H1 (cell line): Measurements from ENCODE around the gene IL1RAP. TPM values are rescaled to one million over a fixed set of nuclear protein-coding genes. Genes with fewer than 3 reads are reported as not detected.

ENCODE experiments used
- CTCF ChIA-PET: fragments of 300-600 bp; sonication (Branson Sonifier 250); formaldehyde crosslinking; loops from one replicate; lab custom pipeline; 2021; ENCODE audit not compliant: partially characterized antibody; lab: Charles Lee
- POLR2A ChIA-PET: fragments of 300-600 bp; sonication (Branson Sonifier 250); formaldehyde crosslinking; loops from one replicate; lab custom pipeline; 2021; ENCODE audit warnings: inconsistent platforms; ENCODE audit not compliant: partially characterized antibody; lab: Charles Lee
- DNase-seq, 2 experiments: peaks; one replicate each; pipeline versions ENCODE4 v3.0.0 to v3.0.0-alpha.2; 2010 to 2022; ENCODE audit warnings: low spot score in 2 of 2, low read depth in 1 of 2, mixed read lengths in 1 of 2
- FAIRE-seq: peaks from 2 replicates; lab custom pipeline; 2011; peaks lifted over from hg19 to GRCh38; lab: Jason Lieb, UNC
- H2AFZ ChIP-seq: 2 replicates; pipeline ENCODE4 v1.8.1; 2012; ENCODE audit warnings: low read length, inconsistent platforms
- H2AK5ac ChIP-seq: 2 replicates; pipeline ENCODE4 v1.6.1; 2013; ENCODE audit warnings: low read depth, low read length
- H2BK120ac ChIP-seq: replicated peaks from 2 replicates; pipeline ENCODE3; 2013; ENCODE audit warnings: low read depth, low read length, inconsistent platforms
- H2BK12ac ChIP-seq: 2 replicates; pipeline ENCODE4 v1.6.1; 2013; ENCODE audit warnings: low read depth, low read length
- H2BK15ac ChIP-seq: 2 replicates; pipeline ENCODE4 v1.6.1; 2013; ENCODE audit warnings: low read length
- H2BK20ac ChIP-seq: 2 replicates; pipeline ENCODE4 v1.6.1; 2013; ENCODE audit warnings: low read length
- H2BK5ac ChIP-seq: 2 replicates; pipeline ENCODE4 v1.6.1; 2013; ENCODE audit warnings: low read depth, low read length
- H3K14ac ChIP-seq: 2 replicates; pipeline ENCODE4 v1.6.1; 2013; ENCODE audit warnings: inconsistent platforms; ENCODE audit not compliant: insufficient read length
- H3K18ac ChIP-seq: 2 replicates; pipeline ENCODE4 v1.6.1; 2013; ENCODE audit warnings: low read length; ENCODE audit errors: extremely low read depth
- H3K23ac ChIP-seq: 2 replicates; pipeline ENCODE4 v1.6.1; 2013; ENCODE audit warnings: inconsistent platforms; ENCODE audit not compliant: insufficient read length
- H3K23me2 ChIP-seq: 2 replicates; pipeline ENCODE4 v1.6.1; 2013; ENCODE audit warnings: low read depth, low read length
- H3K27ac ChIP-seq: 2 replicates; pipeline ENCODE4 v1.6.1; 2011; ENCODE audit warnings: low read depth, low read length, inconsistent platforms
- H3K27me3 ChIP-seq, 4 experiments: replicated peaks in 1 of 4; 1 replicate in 1 of 4; 2 replicates in 3 of 4; pipeline versions ENCODE4 v1.6.1 to v1.8.1; 2011 to 2013; ENCODE audit warnings: low read length in 3 of 4, mild to moderate bottlenecking in 3 of 4, inconsistent platforms in 2 of 4, mixed read lengths in 2 of 4, moderate library complexity in 1 of 4; ENCODE audit not compliant: control insufficient read depth in 3 of 4, insufficient read depth in 3 of 4; ENCODE audit errors: extremely low read depth in 1 of 4
- H3K36me3 ChIP-seq, 4 experiments: 2 replicates each; pipeline versions ENCODE4 v1.6.1 to v1.8.1; 2011 to 2013; ENCODE audit warnings: mild to moderate bottlenecking in 4 of 4, low read length in 3 of 4, moderate library complexity in 2 of 4, control low read depth in 1 of 4, inconsistent platforms in 1 of 4; ENCODE audit not compliant: insufficient read depth in 4 of 4, control insufficient read depth in 2 of 4
- H3K4ac ChIP-seq: replicated peaks from 2 replicates; pipeline ENCODE3; 2013; ENCODE audit warnings: low read length, low read depth, mixed read lengths, inconsistent platforms; ENCODE audit not compliant: insufficient read length
- H3K4me1 ChIP-seq, 4 experiments: replicated peaks in 1 of 4; 1 replicate in 1 of 4; 2 replicates in 3 of 4; pipeline versions ENCODE4 v1.6.1 to v1.8.1; 2011 to 2013; ENCODE audit warnings: low read length in 3 of 4, inconsistent platforms in 2 of 4, mixed read lengths in 1 of 4; ENCODE audit not compliant: insufficient read depth in 4 of 4, control insufficient read depth in 3 of 4
- H3K4me2 ChIP-seq, 2 experiments: 2 replicates each; pipeline versions ENCODE4 v1.6.1 to v1.8.1; 2011 to 2013; ENCODE audit warnings: low read depth in 2 of 2, low read length in 2 of 2, control low read depth in 1 of 2, inconsistent platforms in 1 of 2, mild to moderate bottlenecking in 1 of 2; ENCODE audit not compliant: insufficient read depth in 1 of 2
- H3K4me3 ChIP-seq, 4 experiments: fragments of 200-600, 300-600 bp in 1 of 4; sonication (generic), shearing (Covaris generic), sonication (Bioruptor Twin) in 1 of 4; 2 replicates each; pipeline versions ENCODE4 v1.5.1 to v1.8.1; 2011 to 2016; ENCODE audit warnings: low read length in 4 of 4, low read depth in 3 of 4, control low read depth in 2 of 4, inconsistent platforms in 2 of 4, mild to moderate bottlenecking in 2 of 4, mixed read lengths in 1 of 4, moderate library complexity in 1 of 4; ENCODE audit not compliant: insufficient read depth in 2 of 4; ENCODE audit errors: extremely low read depth in 1 of 4
- H3K56ac ChIP-seq: replicated peaks from 2 replicates; pipeline ENCODE3; 2013; ENCODE audit warnings: low read depth, mild to moderate bottlenecking, mixed read lengths, low read length, inconsistent platforms; ENCODE audit not compliant: insufficient read length
- H3K79me1 ChIP-seq: 2 replicates; pipeline ENCODE4 v1.6.1; 2013; ENCODE audit warnings: low read depth, low read length, control low read depth
- H3K79me2 ChIP-seq, 2 experiments: 2 replicates each; pipeline versions ENCODE4 v1.6.1 to v1.8.1; 2012 to 2013; ENCODE audit warnings: low read length in 2 of 2, mild to moderate bottlenecking in 2 of 2, inconsistent platforms in 1 of 2; ENCODE audit not compliant: insufficient read depth in 2 of 2, control insufficient read depth in 1 of 2
- H3K9ac ChIP-seq, 4 experiments: replicated peaks in 1 of 4; 1 replicate in 1 of 4; 2 replicates in 3 of 4; pipeline versions ENCODE4 v1.6.1 to v1.8.1; 2011 to 2013; ENCODE audit warnings: low read depth in 3 of 4, low read length in 3 of 4, control low read depth in 2 of 4, mild to moderate bottlenecking in 2 of 4, moderate library complexity in 2 of 4, inconsistent platforms in 1 of 4; ENCODE audit errors: extremely low read depth in 1 of 4
- H3K9me3 ChIP-seq, 2 experiments: 2 replicates each; pipeline versions ENCODE4 v1.6.1 to v1.8.1; 2012 to 2013; ENCODE audit warnings: mild to moderate bottlenecking in 2 of 2, moderate library complexity in 2 of 2, control low read depth in 1 of 2, inconsistent platforms in 1 of 2, low read depth in 1 of 2, low read length in 1 of 2, mixed read lengths in 1 of 2; ENCODE audit not compliant: insufficient read depth in 2 of 2
- H4K20me1 ChIP-seq, 2 experiments: replicated peaks in 1 of 2; 2 replicates each; pipeline versions ENCODE3 to v1.8.1; 2011 to 2013; ENCODE audit warnings: inconsistent platforms in 2 of 2, low read length in 2 of 2, mild to moderate bottlenecking in 1 of 2; ENCODE audit not compliant: insufficient read depth in 2 of 2, control insufficient read depth in 1 of 2
- H4K5ac ChIP-seq: 2 replicates; pipeline ENCODE4 v1.6.1; 2013; ENCODE audit warnings: low read length, low read depth, mixed read lengths, inconsistent platforms; ENCODE audit not compliant: insufficient read length
- H4K8ac ChIP-seq: 2 replicates; pipeline ENCODE4 v1.8.0; 2013; ENCODE audit warnings: mild to moderate bottlenecking, moderate library complexity, low read length, inconsistent platforms; ENCODE audit not compliant: insufficient read depth; ENCODE audit errors: extremely low read depth
- H4K91ac ChIP-seq: replicated peaks from 2 replicates; pipeline ENCODE3; 2013; ENCODE audit warnings: low read length, mixed read lengths, inconsistent platforms; ENCODE audit not compliant: insufficient read length
- BRCA1 ChIP-seq: IDR thresholded peaks from 2 replicates; pipeline ENCODE4 v1.6.1; 2012; ENCODE audit warnings: low read depth, low read length, improper control_type of control experiment
- GTF2F1 ChIP-seq: IDR thresholded peaks from 2 replicates; pipeline ENCODE4 v1.6.1; 2012; ENCODE audit warnings: low read depth, low read length, improper control_type of control experiment, borderline replicate concordance
- KDM5A ChIP-seq: fragments of 200-600 bp; IDR thresholded peaks from 2 replicates; pipeline ENCODE4 v1.7.1; 2012; ENCODE audit warnings: mild to moderate bottlenecking, low read length, inconsistent platforms, mixed read lengths
- POU5F1 ChIP-seq: IDR thresholded peaks from 2 replicates; pipeline ENCODE4 v1.6.1; 2011; ENCODE audit warnings: low read depth, mild to moderate bottlenecking, low read length, moderate library complexity
- SIX5 ChIP-seq: IDR thresholded peaks from 2 replicates; pipeline ENCODE4 v1.6.1; 2011; ENCODE audit warnings: mild to moderate bottlenecking, low read depth, low read length
- WGBS, 2 experiments: shearing (Covaris generic) in 1 of 2; methylation state at CpG; one replicate each; pipeline versions ENCODE4 v1.1.6 to v1.1.7; 2013 to 2015; ENCODE audit warnings: low lambda C conversion rate in 2 of 2, mixed read lengths in 2 of 2, inconsistent platforms in 1 of 2, low coverage in 1 of 2, missing lambda C conversion rate in 1 of 2; ENCODE audit not compliant: insufficient replicate concordance in 2 of 2, insufficient coverage in 1 of 2, insufficient read length in 1 of 2; ENCODE audit errors: extremely low coverage in 1 of 2, missing lambda C conversion rate in 1 of 2; 5-methylcytosine and 5-hydroxymethylcytosine counted together
- polyA plus RNA-seq, 7 experiments: library from polyadenylated mRNA; depleted of rRNA in 3 of 7; stranded (reverse) in 5 of 7; unstranded in 2 of 7; fragments of >200 nt in 5 of 7; fragments of 200-250 nt in 2 of 7; gene quantifications; 1 replicate in 5 of 7; 2 replicates in 1 of 7; 4 replicates in 1 of 7; pipeline versions ENCODE4 v1.2.1 to v1.2.3, GENCODE V29; 2011 to 2013; ENCODE audit warnings: missing spikeins in 2 of 7, mixed read lengths in 2 of 7
- total RNA-seq: library from RNA; stranded (reverse); fragmentation: NEBNext Ultra II Directional; extraction: Animal tissue kit (Norgen Biotek cat#: 25700); gene quantifications from 2 replicates; pipeline ENCODE4 v1.2.1, GENCODE V29; 2021
- TF ChIP-seq, protein P1 (sequence below): IDR thresholded peaks from 2 replicates; pipeline ENCODE4 v1.6.1; 2011; ENCODE audit warnings: low read length, improper control_type of control experiment
- TF ChIP-seq, protein P2 (sequence below), 3 experiments: IDR thresholded peaks; 1 replicate in 2 of 3; 2 replicates in 1 of 3; pipeline versions ENCODE4 v1.5.1 to v1.6.1; 2011; ENCODE audit warnings: low read length in 3 of 3, mild to moderate bottlenecking in 3 of 3, inconsistent platforms in 2 of 3, low read depth in 1 of 3, moderate library complexity in 1 of 3; ENCODE audit not compliant: insufficient read depth in 1 of 3; ENCODE audit errors: control extremely low read depth in 1 of 3

The IL1RAP gene
- total and polyA plus RNA-seq, 2 of the 8 experiments (the other 6 are each of a cell fraction or from before 2014, with no cell fraction given): 2.4 to 3.9 TPM

DNA sequence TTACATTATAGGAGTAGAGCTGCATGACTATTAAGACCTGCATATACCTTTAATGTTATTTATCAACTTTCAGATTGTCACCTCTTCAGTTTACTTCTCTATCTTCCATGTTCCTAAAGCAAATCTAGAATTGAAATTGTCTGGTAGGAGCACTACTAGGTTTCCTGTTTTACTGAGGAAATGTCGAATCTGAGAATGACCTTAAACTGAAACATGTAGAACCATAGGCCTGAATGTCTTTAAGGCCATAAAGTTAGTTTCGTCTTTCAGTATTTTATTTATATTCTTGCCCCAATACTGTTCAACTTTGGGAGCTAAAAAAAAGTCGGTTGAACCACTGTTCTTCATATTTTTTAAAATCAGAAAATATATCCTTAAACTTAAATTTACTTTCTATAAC is 92.7 kb downstream of the IL1RAP start:
- H2AK5ac ChIP-seq: no peak overlapping the region
- H2BK20ac ChIP-seq: no peak overlapping the region
- H2BK120ac ChIP-seq: no peak overlapping the region
- H3K27ac ChIP-seq: no peak overlapping the region
- no peak overlapping the region for H2BK15ac ChIP-seq
- H3K14ac ChIP-seq: no peak overlapping the region
- no peak overlapping the region for H3K4me3 ChIP-seq
- H3K4me2 ChIP-seq: no peak overlapping the region
- H4K20me1 ChIP-seq: no peaks in the 10 kb centered on the region
- FAIRE-seq (no peak), DNase-seq (no peak)
- no peaks in the 10 kb centered on the region for H3K23me2 ChIP-seq
- TF ChIP-seq BRCA1 (no peak), SIX5 (no peak), GTF2F1 (no peak), KDM5A (no peak), POU5F1 (no peak)
- TF ChIP-seq, protein P1, sequence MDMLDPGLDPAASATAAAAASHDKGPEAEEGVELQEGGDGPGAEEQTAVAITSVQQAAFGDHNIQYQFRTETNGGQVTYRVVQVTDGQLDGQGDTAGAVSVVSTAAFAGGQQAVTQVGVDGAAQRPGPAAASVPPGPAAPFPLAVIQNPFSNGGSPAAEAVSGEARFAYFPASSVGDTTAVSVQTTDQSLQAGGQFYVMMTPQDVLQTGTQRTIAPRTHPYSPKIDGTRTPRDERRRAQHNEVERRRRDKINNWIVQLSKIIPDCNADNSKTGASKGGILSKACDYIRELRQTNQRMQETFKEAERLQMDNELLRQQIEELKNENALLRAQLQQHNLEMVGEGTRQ: no peak
- TF ChIP-seq, protein P2, sequence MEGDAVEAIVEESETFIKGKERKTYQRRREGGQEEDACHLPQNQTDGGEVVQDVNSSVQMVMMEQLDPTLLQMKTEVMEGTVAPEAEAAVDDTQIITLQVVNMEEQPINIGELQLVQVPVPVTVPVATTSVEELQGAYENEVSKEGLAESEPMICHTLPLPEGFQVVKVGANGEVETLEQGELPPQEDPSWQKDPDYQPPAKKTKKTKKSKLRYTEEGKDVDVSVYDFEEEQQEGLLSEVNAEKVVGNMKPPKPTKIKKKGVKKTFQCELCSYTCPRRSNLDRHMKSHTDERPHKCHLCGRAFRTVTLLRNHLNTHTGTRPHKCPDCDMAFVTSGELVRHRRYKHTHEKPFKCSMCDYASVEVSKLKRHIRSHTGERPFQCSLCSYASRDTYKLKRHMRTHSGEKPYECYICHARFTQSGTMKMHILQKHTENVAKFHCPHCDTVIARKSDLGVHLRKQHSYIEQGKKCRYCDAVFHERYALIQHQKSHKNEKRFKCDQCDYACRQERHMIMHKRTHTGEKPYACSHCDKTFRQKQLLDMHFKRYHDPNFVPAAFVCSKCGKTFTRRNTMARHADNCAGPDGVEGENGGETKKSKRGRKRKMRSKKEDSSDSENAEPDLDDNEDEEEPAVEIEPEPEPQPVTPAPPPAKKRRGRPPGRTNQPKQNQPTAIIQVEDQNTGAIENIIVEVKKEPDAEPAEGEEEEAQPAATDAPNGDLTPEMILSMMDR (IDR thresholded peaks at IDR 0.05; ENCODE audit: control extremely low read depth in 1 of 3, insufficient read depth in 1 of 3, low read depth in 1 of 3, low read length in 3 of 3): no peak
- no peak overlapping the region for H4K91ac ChIP-seq
- no peak overlapping the region for H3K4ac ChIP-seq
- no peaks in the 10 kb centered on the region for H3K36me3 ChIP-seq
- H2AFZ ChIP-seq: no peak overlapping the region
- H3K56ac ChIP-seq: no peak overlapping the region
- POLR2A ChIA-PET: no interaction called here
- no peak overlapping the region for H3K18ac ChIP-seq
- 61% methylated on average over 3 of the region's 3 CpGs; no CpG with 5 or more reads in 1 of the 2 experiments for WGBS, 2 experiments
- no peaks in the 10 kb centered on the region for H3K79me1 ChIP-seq
- no peaks in the 10 kb centered on the region for H3K79me2 ChIP-seq
- H3K4me1 ChIP-seq: no peaks in the 10 kb centered on the region
- no peak overlapping the region for H3K23ac ChIP-seq
- CTCF ChIA-PET: interaction anchor here (1.7 kb wide), 1 partner anchor 16 kb away, joined by 3 read pairs; no protein-coding TSS in a partner anchor
- H3K9ac ChIP-seq: no peak overlapping the region
- H4K5ac ChIP-seq: no peak overlapping the region
- H3K9me3 ChIP-seq: no peaks in the 10 kb centered on the region
- no peak overlapping the region for H2BK5ac ChIP-seq
- H2BK12ac ChIP-seq: no peak overlapping the region
- H3K27me3 ChIP-seq: no peaks in the 10 kb centered on the region
- H4K8ac ChIP-seq: no peak overlapping the region
